Tibial nerve (tissue), 4 donors: Measurements from ENCODE around the gene WDR12.
"Not testable (repeated sequence)": the region's sequence is repeated elsewhere in the genome, so short reads cannot be mapped to it uniquely, and the experiment has no call there.

ENCODE experiments used
- CTCF ChIP-seq, 5 experiments: fragments of 200-600 bp in 3 of 5; fragments of 450-650 bp in 2 of 5; sonication (generic) in 3 of 5; IDR thresholded peaks; one replicate each; pipeline ENCODE4 v1.5.1; 2016 to 2019; ENCODE audit warnings: antibody characterized with exemption in 5 of 5, mild to moderate bottlenecking in 3 of 5, moderate library complexity in 2 of 5
- EP300 ChIP-seq, 2 donors: sonication (generic); formaldehyde crosslinking; IDR thresholded peaks; one replicate each; pipeline ENCODE4 v1.6.1; 2017; ENCODE audit warnings: antibody characterized with exemption in 2 of 2, mild to moderate bottlenecking in 1 of 2

- TF ChIP-seq CTCF, EP300 (IDR thresholded peaks at IDR 0.05): not testable (repeated sequence)
These were observed 1.1 kb upstream of the WDR12 start for GRCh38 chr2:202912342-202913201.
